Measurements from ENCODE around the gene SNX3.

GRCh38 chr6:108186226-108186625 is 74.6 kb downstream of the SNX3 start:
- TF ChIP-seq, protein P1, sequence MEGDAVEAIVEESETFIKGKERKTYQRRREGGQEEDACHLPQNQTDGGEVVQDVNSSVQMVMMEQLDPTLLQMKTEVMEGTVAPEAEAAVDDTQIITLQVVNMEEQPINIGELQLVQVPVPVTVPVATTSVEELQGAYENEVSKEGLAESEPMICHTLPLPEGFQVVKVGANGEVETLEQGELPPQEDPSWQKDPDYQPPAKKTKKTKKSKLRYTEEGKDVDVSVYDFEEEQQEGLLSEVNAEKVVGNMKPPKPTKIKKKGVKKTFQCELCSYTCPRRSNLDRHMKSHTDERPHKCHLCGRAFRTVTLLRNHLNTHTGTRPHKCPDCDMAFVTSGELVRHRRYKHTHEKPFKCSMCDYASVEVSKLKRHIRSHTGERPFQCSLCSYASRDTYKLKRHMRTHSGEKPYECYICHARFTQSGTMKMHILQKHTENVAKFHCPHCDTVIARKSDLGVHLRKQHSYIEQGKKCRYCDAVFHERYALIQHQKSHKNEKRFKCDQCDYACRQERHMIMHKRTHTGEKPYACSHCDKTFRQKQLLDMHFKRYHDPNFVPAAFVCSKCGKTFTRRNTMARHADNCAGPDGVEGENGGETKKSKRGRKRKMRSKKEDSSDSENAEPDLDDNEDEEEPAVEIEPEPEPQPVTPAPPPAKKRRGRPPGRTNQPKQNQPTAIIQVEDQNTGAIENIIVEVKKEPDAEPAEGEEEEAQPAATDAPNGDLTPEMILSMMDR (IDR thresholded peaks at IDR 0.05): no peak
- TF ChIP-seq POLR2AphosphoS5 (IDR thresholded peaks at IDR 0.05): no peak
- TF ChIP-seq POLR2A (IDR thresholded peaks at IDR 0.05): no peak
